GM06990 (cell line): ENCODE data around the gene CRYBA4.

ENCODE experiments used
- DNase-seq: peaks from one replicate; pipeline ENCODE4 v3.0.0-alpha.2; 2011; ENCODE audit not compliant: insufficient read length; ENCODE audit errors: extremely low read depth
- H3K27me3 ChIP-seq: replicated peaks from 2 replicates; pipeline ENCODE4 v1.6.0; 2011; ENCODE audit warnings: low read length; ENCODE audit not compliant: control insufficient read depth, insufficient read depth
- H3K36me3 ChIP-seq: 2 replicates; pipeline ENCODE4 v1.5.1; 2011; ENCODE audit warnings: low read length; ENCODE audit not compliant: control insufficient read depth, insufficient read depth
- H3K4me3 ChIP-seq: replicated peaks from 2 replicates; pipeline ENCODE4 v1.5.1; 2011; ENCODE audit warnings: low read depth, mild to moderate bottlenecking, control low read depth, low read length
- TF ChIP-seq, protein P1 (sequence below): IDR thresholded peaks from 2 replicates; pipeline ENCODE4 v1.5.1; 2011; ENCODE audit warnings: low read length, control low read depth, mild to moderate bottlenecking, inconsistent platforms; ENCODE audit not compliant: insufficient read depth, poor library complexity, severe bottlenecking

Gene CRYBA4

DNA sequence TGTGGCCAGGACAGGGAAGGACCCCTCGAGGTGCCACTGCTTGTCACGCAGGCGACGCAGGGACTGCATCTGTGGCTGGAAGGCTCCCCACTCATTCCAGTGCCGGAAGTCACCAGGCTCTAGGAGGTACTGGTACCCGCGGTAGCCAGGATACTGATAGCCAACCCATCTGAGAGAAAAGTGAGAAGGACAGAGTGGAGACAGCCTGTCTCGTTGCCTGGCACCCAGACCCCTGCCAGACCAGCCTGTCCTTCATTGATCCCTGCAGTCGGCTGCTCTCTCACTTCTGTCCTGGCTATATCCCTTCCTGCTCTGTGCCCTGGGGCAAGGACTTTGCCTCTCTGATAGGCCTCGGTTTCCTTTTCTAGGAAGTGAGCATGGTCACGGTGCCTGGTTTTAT, 22.3 kb upstream of the CRYBA4 start:
- Histone ChIP-seq H3K36me3 (no peaks in the 10 kb centered on the region), H3K27me3 (no peaks in the 10 kb centered on the region), H3K4me3 (no peak overlapping the region)
- no peak for DNase-seq
- TF ChIP-seq, protein P1, sequence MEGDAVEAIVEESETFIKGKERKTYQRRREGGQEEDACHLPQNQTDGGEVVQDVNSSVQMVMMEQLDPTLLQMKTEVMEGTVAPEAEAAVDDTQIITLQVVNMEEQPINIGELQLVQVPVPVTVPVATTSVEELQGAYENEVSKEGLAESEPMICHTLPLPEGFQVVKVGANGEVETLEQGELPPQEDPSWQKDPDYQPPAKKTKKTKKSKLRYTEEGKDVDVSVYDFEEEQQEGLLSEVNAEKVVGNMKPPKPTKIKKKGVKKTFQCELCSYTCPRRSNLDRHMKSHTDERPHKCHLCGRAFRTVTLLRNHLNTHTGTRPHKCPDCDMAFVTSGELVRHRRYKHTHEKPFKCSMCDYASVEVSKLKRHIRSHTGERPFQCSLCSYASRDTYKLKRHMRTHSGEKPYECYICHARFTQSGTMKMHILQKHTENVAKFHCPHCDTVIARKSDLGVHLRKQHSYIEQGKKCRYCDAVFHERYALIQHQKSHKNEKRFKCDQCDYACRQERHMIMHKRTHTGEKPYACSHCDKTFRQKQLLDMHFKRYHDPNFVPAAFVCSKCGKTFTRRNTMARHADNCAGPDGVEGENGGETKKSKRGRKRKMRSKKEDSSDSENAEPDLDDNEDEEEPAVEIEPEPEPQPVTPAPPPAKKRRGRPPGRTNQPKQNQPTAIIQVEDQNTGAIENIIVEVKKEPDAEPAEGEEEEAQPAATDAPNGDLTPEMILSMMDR = no peak

DNA sequence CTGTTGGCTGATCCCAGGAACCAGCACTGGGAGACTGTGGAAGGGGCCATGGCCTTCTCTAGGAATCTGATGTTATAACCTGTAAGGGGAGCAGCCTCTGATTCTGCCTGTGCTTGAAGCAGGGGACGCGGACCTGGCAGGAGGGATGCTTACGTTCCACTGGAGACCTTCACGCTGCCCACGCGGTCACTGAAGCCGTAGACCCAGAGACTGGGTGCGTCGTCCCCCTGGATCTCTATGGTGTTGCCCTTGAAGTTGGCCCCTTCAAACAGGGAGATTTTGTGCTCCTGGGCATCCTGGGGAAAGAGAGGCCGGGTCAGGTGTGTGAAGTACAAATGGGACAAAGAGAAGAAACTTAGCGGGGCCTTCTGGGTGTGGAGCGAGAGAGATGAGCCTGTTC, 20.0 kb upstream of the CRYBA4 start:
- TF ChIP-seq, protein P1 = no peak
- DNase-seq = no peak
- Histone ChIP-seq H3K36me3 (no peaks in the 10 kb centered on the region), H3K4me3 (no peak overlapping the region), H3K27me3 (no peaks in the 10 kb centered on the region)

DNA sequence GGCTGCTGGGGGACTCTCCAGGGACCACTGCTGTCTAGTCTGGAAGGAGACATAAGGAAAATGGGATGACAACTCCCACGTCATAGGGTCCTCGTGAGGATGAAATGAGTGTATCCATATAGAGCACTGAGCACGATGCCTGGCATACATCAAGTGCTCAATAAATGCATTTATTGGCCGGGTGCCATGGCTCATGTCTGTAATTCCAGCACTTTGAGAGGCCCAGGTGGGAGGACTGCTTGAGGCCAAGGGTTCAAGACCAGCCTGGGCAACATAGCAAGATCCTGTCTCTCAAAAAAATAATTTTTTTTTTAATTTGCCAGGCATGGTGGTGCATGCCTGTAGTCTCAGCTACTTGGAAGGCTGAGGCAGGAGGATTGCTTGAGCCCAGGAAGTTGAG, 19.6 kb upstream of the CRYBA4 start:
- Histone ChIP-seq H3K36me3 (no peaks in the 10 kb centered on the region), H3K4me3 (no peak overlapping the region), H3K27me3 (no peaks in the 10 kb centered on the region)
- DNase-seq = no peak
- TF ChIP-seq, protein P1 = no peak

DNA sequence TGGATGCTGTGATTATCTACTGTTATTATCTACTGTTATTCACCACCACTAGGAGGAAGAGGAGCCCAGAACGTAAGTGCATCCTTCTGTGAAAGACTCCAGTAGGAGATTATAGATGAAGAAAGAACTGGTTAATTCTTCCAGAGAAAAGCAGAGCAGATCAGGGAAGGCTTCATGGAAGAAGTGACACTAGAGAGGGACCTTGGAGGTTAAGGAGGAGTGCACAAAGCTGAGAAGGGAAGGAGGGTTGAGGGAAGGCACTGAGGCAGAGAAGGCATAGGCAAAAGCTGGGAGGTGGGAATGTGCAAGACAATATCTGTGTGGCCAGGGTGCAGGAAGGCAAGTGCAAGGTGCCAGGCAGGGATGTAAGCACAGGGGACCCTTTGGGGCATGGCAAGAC, 17.4 kb upstream of the CRYBA4 start:
- H3K27me3 ChIP-seq = no peaks in the 10 kb centered on the region
- DNase-seq = no peak
- no peaks in the 10 kb centered on the region for H3K36me3 ChIP-seq
- no peak overlapping the region for H3K4me3 ChIP-seq
- TF ChIP-seq, protein P1 = no peak

DNA sequence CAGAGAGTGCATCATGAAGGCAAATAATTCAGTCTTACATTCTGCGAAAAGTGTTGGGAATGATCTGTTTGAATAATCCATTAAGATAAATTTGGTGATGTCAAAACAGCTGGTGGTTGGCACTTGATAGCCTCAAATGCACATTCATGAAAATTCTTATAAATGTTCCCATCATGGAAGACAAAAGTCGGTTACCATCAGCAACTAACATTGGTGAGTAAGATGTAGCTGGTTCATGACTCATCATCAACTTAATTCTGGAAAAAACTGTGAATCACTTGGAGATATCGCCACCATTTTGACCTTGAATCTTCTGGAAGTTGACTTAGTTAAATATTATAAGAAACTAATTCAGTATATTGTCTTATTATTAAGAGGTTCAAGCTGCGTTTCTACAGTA, 15.2 kb upstream of the CRYBA4 start:
- no peak for DNase-seq
- no peaks in the 10 kb centered on the region for H3K36me3 ChIP-seq
- H3K4me3 ChIP-seq = no peak overlapping the region
- TF ChIP-seq, protein P1 = no peak
- no peaks in the 10 kb centered on the region for H3K27me3 ChIP-seq

DNA sequence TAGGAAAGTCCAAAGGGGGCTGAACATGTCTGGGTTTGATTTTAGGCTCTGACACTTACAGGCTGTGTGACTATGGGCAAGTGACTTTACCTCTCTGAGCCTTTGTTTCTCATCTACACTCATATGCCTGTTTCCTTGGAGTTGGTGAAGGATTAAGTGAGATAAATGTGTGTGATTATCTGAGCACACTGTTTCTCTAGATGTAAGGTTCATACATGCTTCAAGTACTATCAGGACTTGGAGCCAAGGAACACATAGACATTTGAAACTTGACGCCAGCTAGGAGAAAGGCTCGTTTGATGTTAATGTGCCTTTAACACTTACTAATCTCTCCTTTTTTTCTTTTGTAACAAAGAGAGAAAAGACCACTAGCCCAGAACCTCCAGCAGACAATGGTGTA, 13.6 kb upstream of the CRYBA4 start:
- Histone ChIP-seq H3K36me3 (no peaks in the 10 kb centered on the region), H3K4me3 (no peak overlapping the region), H3K27me3 (no peaks in the 10 kb centered on the region)
- TF ChIP-seq, protein P1 = no peak
- DNase-seq = no peak
